SK-N-SH (cell line): ENCODE data around the gene RFK. TPM values are rescaled to one million over a fixed set of nuclear protein-coding genes. Genes with fewer than 3 reads are reported as not detected.

Source experiments
- CTCF ChIA-PET: fragments of 300-600, 350-600 bp; formaldehyde crosslinking; extraction: SDS; loops from one replicate; lab custom pipeline; 2021; lab: Yijun Ruan, JAX
- POLR2A ChIA-PET: fragments of 350-600 bp; sonication (Branson Sonifier 250); formaldehyde crosslinking; extraction: SDS; loops from one replicate; lab custom pipeline; 2020; ENCODE audit warnings: antibody characterized with exemption, inconsistent platforms; lab: Yijun Ruan, JAX
- DNase-seq: peaks from one replicate; pipeline ENCODE4 v3.0.0; 2012
- H2AFZ ChIP-seq: fragments of 200-600 bp; sonication (generic); 2 replicates; pipeline ENCODE4 v1.8.1; 2016; ENCODE audit warnings: antibody characterized with exemption, mild to moderate bottlenecking, low read depth
- H3F3A ChIP-seq: fragments of 200-600 bp; sonication (generic); replicated peaks from 2 replicates; pipeline ENCODE3; 2016; ENCODE audit warnings: antibody characterized with exemption, mild to moderate bottlenecking; ENCODE audit not compliant: insufficient read depth
- H3K27ac ChIP-seq, 2 experiments: fragments of 200-500 bp in 1 of 2; fragments of 200-600 bp in 1 of 2; sonication (Bioruptor generic) in 1 of 2; sonication (generic), shearing (Covaris generic) in 1 of 2; 2 replicates each; pipeline versions ENCODE4 v1.5.1 to v1.6.1; 2014 to 2016; ENCODE audit warnings: low read depth in 2 of 2, inconsistent platforms in 1 of 2, low read length in 1 of 2, mild to moderate bottlenecking in 1 of 2, mixed read lengths in 1 of 2
- H3K27me3 ChIP-seq: fragments of 200-600 bp; sonication (generic), shearing (Covaris generic); 2 replicates; pipeline ENCODE4 v1.6.1; 2016; ENCODE audit warnings: mixed run types; ENCODE audit not compliant: insufficient read depth
- H3K36me3 ChIP-seq, 2 experiments: fragments of 200-500 bp in 1 of 2; fragments of 200-600 bp in 1 of 2; sonication (Bioruptor generic) in 1 of 2; sonication (generic) in 1 of 2; replicated peaks in 1 of 2; 2 replicates each; pipeline versions ENCODE3 to v1.5.1; 2014 to 2016; ENCODE audit warnings: low read length in 1 of 2, mild to moderate bottlenecking in 1 of 2; ENCODE audit not compliant: insufficient read depth in 2 of 2, control insufficient read depth in 1 of 2
- H3K4me1 ChIP-seq, 2 experiments: fragments of 200-500 bp in 1 of 2; fragments of 200-600 bp in 1 of 2; sonication (Bioruptor generic) in 1 of 2; sonication (generic), shearing (Covaris generic) in 1 of 2; 2 replicates each; pipeline versions ENCODE4 v1.5.1 to v1.6.1; 2014 to 2016; ENCODE audit warnings: low read depth in 1 of 2, low read length in 1 of 2, mixed run types in 1 of 2; ENCODE audit not compliant: insufficient read depth in 2 of 2, control insufficient read depth in 1 of 2
- H3K4me2 ChIP-seq: fragments of 200-600 bp; sonication (generic), shearing (Covaris generic); 2 replicates; pipeline ENCODE4 v1.6.1; 2017; ENCODE audit warnings: mixed run types
- H3K4me3 ChIP-seq, 2 experiments: fragments of 200-500 bp in 1 of 2; fragments of 200-600 bp in 1 of 2; sonication (Bioruptor generic) in 1 of 2; sonication (generic), shearing (Covaris generic) in 1 of 2; 2 replicates each; pipeline versions ENCODE4 v1.5.1 to v1.8.1; 2014 to 2016; ENCODE audit warnings: low read depth in 2 of 2, inconsistent platforms in 1 of 2, low read length in 1 of 2, mild to moderate bottlenecking in 1 of 2, mixed read lengths in 1 of 2, moderate library complexity in 1 of 2
- H3K79me2 ChIP-seq: fragments of 200-600 bp; sonication (generic); 2 replicates; pipeline ENCODE4 v1.8.1; 2017; ENCODE audit warnings: mild to moderate bottlenecking; ENCODE audit not compliant: insufficient read depth
- H3K9ac ChIP-seq: fragments of 200-600 bp; sonication (generic); 2 replicates; pipeline ENCODE4 v1.6.1; 2017; ENCODE audit warnings: mixed run types
- H3K9me2 ChIP-seq: fragments of 200-600 bp; sonication (generic); 2 replicates; pipeline ENCODE4 v1.6.1; 2017; ENCODE audit warnings: mixed run types
- H3K9me3 ChIP-seq: fragments of 200-600 bp; sonication (generic); 2 replicates; pipeline ENCODE4 v1.6.1; 2017; ENCODE audit warnings: mixed run types, mild to moderate bottlenecking, moderate library complexity
- H4K20me1 ChIP-seq: fragments of 200-600 bp; sonication (generic); 2 replicates; pipeline ENCODE4 v1.6.1; 2017; ENCODE audit warnings: mild to moderate bottlenecking, mixed run types; ENCODE audit not compliant: insufficient read depth
- CHD2 ChIP-seq: fragments of 150-350 bp; IDR thresholded peaks from 2 replicates; pipeline ENCODE4 v1.6.1; 2018; ENCODE audit warnings: low read length; ENCODE audit not compliant: partially characterized antibody
- CTCF ChIP-seq: fragments of 200-600 bp; sonication (generic); IDR thresholded peaks from 2 replicates; pipeline ENCODE4 v1.6.1; 2017; ENCODE audit warnings: antibody characterized with exemption, mild to moderate bottlenecking, moderate library complexity
- EP300 ChIP-seq, 2 experiments: IDR thresholded peaks; 2 replicates each; pipeline versions ENCODE4 v1.4.0 to v1.6.1; 2012; ENCODE audit warnings: borderline replicate concordance in 1 of 2, low read depth in 1 of 2, low read length in 1 of 2
- EZH2phosphoT487 ChIP-seq: fragments of 200-600 bp; sonication (generic); IDR thresholded peaks from 2 replicates; pipeline ENCODE4 v1.6.1; 2017; ENCODE audit warnings: low read depth, mixed run types, mild to moderate bottlenecking, antibody characterized with exemption, moderate library complexity, borderline replicate concordance
- FOSL2 ChIP-seq: IDR thresholded peaks from 2 replicates; pipeline ENCODE4 v1.4.0; 2012; ENCODE audit warnings: low read depth, mild to moderate bottlenecking, moderate library complexity, borderline replicate concordance
- FOXJ3 ChIP-seq: sonication (generic); formaldehyde crosslinking; IDR thresholded peaks from 2 replicates; pipeline ENCODE4 v1.5.1; 2020; ENCODE audit warnings: mild to moderate bottlenecking, missing genetic modification reagents
- FOXM1 ChIP-seq: IDR thresholded peaks from 2 replicates; pipeline ENCODE4 v1.4.0; 2012; ENCODE audit warnings: low read depth, mild to moderate bottlenecking
- GATA2 ChIP-seq: sonication (generic); formaldehyde crosslinking; IDR thresholded peaks from 2 replicates; pipeline ENCODE4 v1.5.0; 2020; ENCODE audit warnings: mild to moderate bottlenecking, missing genetic modification reagents
- MEF2A ChIP-seq: IDR thresholded peaks from 2 replicates; pipeline ENCODE4 v1.4.0; 2012; ENCODE audit warnings: low read depth, borderline replicate concordance
- NFIC ChIP-seq: IDR thresholded peaks from 2 replicates; pipeline ENCODE4 v1.4.0; 2012; ENCODE audit warnings: borderline replicate concordance
- RCOR1 ChIP-seq: fragments of 150-350 bp; IDR thresholded peaks from 2 replicates; pipeline ENCODE4 v1.6.1; 2017; ENCODE audit warnings: antibody characterized with exemption, low read length
- RXRA ChIP-seq: IDR thresholded peaks from 2 replicates; pipeline ENCODE4 v1.4.0; 2012; ENCODE audit warnings: low read depth, mild to moderate bottlenecking, borderline replicate concordance
- WGBS: methylation state at CpG from one replicate; pipeline ENCODE4 v1.1.6; 2017; ENCODE audit warnings: low lambda C conversion rate; 5-methylcytosine and 5-hydroxymethylcytosine counted together
- polyA plus RNA-seq, 3 experiments: library from polyadenylated mRNA; depleted of rRNA; stranded (reverse); fragments of >200 nt; gene quantifications; 2 replicates each; pipeline ENCODE4 v1.2.3, GENCODE V29; 2012

Gene RFK
- polyA plus RNA-seq, 1 of the 3 experiments (the other 2 are of a cell fraction): 7.2 TPM

GRCh38 chr9:76369583-76369982 lies 24.6 kb downstream of the RFK start:
- POLR2A ChIA-PET: no interaction called here
- CTCF ChIA-PET: interaction anchor here (1.4 kb wide), 1 partner anchor 24 kb away, joined by 3 read pairs; the partner anchor contains the start of gene RFK
- DNase-seq: peak; percentile 14
- H3K4me2 ChIP-seq: no peak overlapping the region
- TF ChIP-seq RCOR1 (peak; percentile 69; the same call in 1 of the 2 replicates), FOXJ3 (CRISPR knock-in tag) (peak; percentile 29; the same call in 1 of the 2 replicates), NFIC (peak; percentile 15; the same call in 1 of the 2 replicates), EZH2phosphoT487 (no peak), FOSL2 (no peak), CHD2 (peak; percentile 21), CTCF (no peak), RXRA (no peak), GATA2 (CRISPR knock-in tag) (peak; percentile 78), EP300 (IDR thresholded peaks at IDR 0.05; ENCODE audit: borderline replicate concordance in 1 of 2, low read depth in 1 of 2, low read length in 1 of 2) (peak in 1 of 2 experiments; percentile 67; a peak in 1 of 4 replicates)
- TF ChIP-seq, all 33 proteins: peak for 6
- H3K36me3 ChIP-seq: no peaks in the 10 kb centered on the region
- H2AFZ ChIP-seq: no peak overlapping the region
- H3K4me3 ChIP-seq: no peak overlapping the region
- H3K9me2 ChIP-seq: no peaks in the 10 kb centered on the region
- H3F3A ChIP-seq: no peaks in the 10 kb centered on the region
- H3K9me3 ChIP-seq: no peaks in the 10 kb centered on the region
- H3K27me3 ChIP-seq: no peaks in the 10 kb centered on the region
- 14% methylated on average over 4 of the region's 4 CpGs for WGBS
- no peaks in the 10 kb centered on the region for H3K79me2 ChIP-seq
- H3K4me1 ChIP-seq: peaks cover 4 to 5% of the 10 kb centered on the region in 2 experiments; a peak in 1 of 4 replicates
- no peaks in the 10 kb centered on the region for H4K20me1 ChIP-seq
- no peak overlapping the region for H3K27ac ChIP-seq
- no peak overlapping the region for H3K9ac ChIP-seq

- H3K9ac ChIP-seq: no peak overlapping the region
- no peak overlapping the region for H2AFZ ChIP-seq
- CTCF ChIA-PET: interaction anchor here (1.0 to 1.4 kb wide), 2 partner anchors 9 to 27 kb away, joined by 3 to 4 read pairs; partner anchors contain the start of gene RFK
- H3K27ac ChIP-seq: no peak overlapping the region
- DNase-seq: peak; percentile 16
- no peak overlapping the region for H3K4me2 ChIP-seq
- H4K20me1 ChIP-seq: no peaks in the 10 kb centered on the region
- TF ChIP-seq MEF2A: no peak
- TF ChIP-seq EP300 (IDR thresholded peaks at IDR 0.05; ENCODE audit: borderline replicate concordance in 1 of 2, low read depth in 1 of 2, low read length in 1 of 2): peak in 1 of 2 experiments; percentile 52; a peak in 1 of 4 replicates
- TF ChIP-seq FOXM1: no peak
- 0 out of 2 replicates have a peak, but pooled peaks have one; percentile 13 for TF ChIP-seq GATA2 (CRISPR knock-in tag)
- peak; percentile 13 for TF ChIP-seq CHD2
- no peaks in the 10 kb centered on the region for H3K36me3 ChIP-seq
- POLR2A ChIA-PET: no interaction called here
- H3K79me2 ChIP-seq: no peaks in the 10 kb centered on the region
- H3K4me3 ChIP-seq: no peak overlapping the region
- H3K27me3 ChIP-seq: 0 out of 2 replicates have a peak, but pooled peaks cover 7% of the 10 kb centered on the region
- no peaks in the 10 kb centered on the region for H3K9me3 ChIP-seq
- H3F3A ChIP-seq: no peaks in the 10 kb centered on the region
- WGBS: 24% methylated on average over 4 of the region's 4 CpGs
- no peaks in the 10 kb centered on the region for H3K9me2 ChIP-seq
- H3K4me1 ChIP-seq: peaks cover 0 to 4% of the 10 kb centered on the region in 2 experiments; a peak in 1 of 4 replicates
Observed at GRCh38 chr9:76366275-76366674, 28.0 kb downstream of the RFK start.
